ENCODE data around the gene SH3BP4. TPM values are rescaled to one million over a fixed set of nuclear protein-coding genes. Genes with fewer than 3 reads are reported as not detected.

SH3BP4 gene
- polyA plus RNA-seq, 1 experiment: 224 TPM

- Histone ChIP-seq H3K27me3 (ENCODE audit: control insufficient read depth, insufficient read depth, low read length) (no peaks in the 10 kb centered on the region), H3K9me3 (ENCODE audit: control insufficient read depth, insufficient read depth, low read length) (peaks cover 2% of the 10 kb centered on the region; the same call in 1 of the 2 replicates), H3K27ac (ENCODE audit: low read depth, low read length) (peak overlapping the region; percentile 94), H3K4me3 (ENCODE audit: low read depth, low read length) (peak overlapping the region; percentile 67)
- no peak for DNase-seq (ENCODE audit: low read depth, low spot score)
- ChIA-PET POLR2A (interaction anchor here (0.7 to 2.3 kb wide), 6 partner anchors 20 to 318 kb away, joined by 3 to 32 read pairs (median 7); no protein-coding TSS in a partner anchor), CTCF (interaction anchor here (2.7 kb wide), 1 partner anchor 406 kb away, joined by 15 read pairs; no protein-coding TSS in a partner anchor)
- TF ChIP-seq CTCF (IDR thresholded peaks at IDR 0.05; ENCODE audit: low read depth, low read length): no peak
Observed at GRCh38 chr2:234950730-234951663, 820 bp upstream of the SH3BP4 start.

GRCh38 chr2:234952270-234953115, 676 bp downstream of the SH3BP4 start:
- Histone ChIP-seq H3K27me3 (ENCODE audit: control insufficient read depth, insufficient read depth, low read length) (no peaks in the 10 kb centered on the region), H3K9me3 (ENCODE audit: control insufficient read depth, insufficient read depth, low read length) (peaks cover 1% of the 10 kb centered on the region; the same call in 1 of the 2 replicates), H3K4me3 (ENCODE audit: low read depth, low read length) (peak overlapping the region; percentile 96), H3K27ac (ENCODE audit: low read depth, low read length) (peak overlapping the region; percentile 81)
- CTCF ChIA-PET: interaction anchor here (0.7 kb wide), 1 partner anchor 359 kb away, joined by 3 read pairs; no protein-coding TSS in a partner anchor
- DNase-seq (ENCODE audit: low read depth, low spot score): no peak
- POLR2A ChIA-PET: interaction anchor here (0.5 to 1.8 kb wide), 4 partner anchors 29 to 320 kb away, joined by 3 to 7 read pairs (median 5); no protein-coding TSS in a partner anchor
- TF ChIP-seq CTCF (IDR thresholded peaks at IDR 0.05; ENCODE audit: low read depth, low read length): no peak

GRCh38 chr2:234953116-234954031, 1.6 kb downstream of the SH3BP4 start:
- DNase-seq (ENCODE audit: low read depth, low spot score): no peak

More at GRCh38 chr2:234953116-234954031, 1.6 kb downstream of the SH3BP4 start:
- H3K27me3 ChIP-seq (ENCODE audit: control insufficient read depth, insufficient read depth, low read length): no peaks in the 10 kb centered on the region
- no peaks in the 10 kb centered on the region; the same call in 1 of the 2 replicates for H3K9me3 ChIP-seq (ENCODE audit: control insufficient read depth, insufficient read depth, low read length)
- POLR2A ChIA-PET: no interaction called here
- H3K4me3 ChIP-seq (ENCODE audit: low read depth, low read length): peak overlapping the region; percentile 96
- CTCF ChIA-PET: interaction anchor here (0.7 to 2.3 kb wide), 3 partner anchors 359 to 408 kb away, joined by 3 to 7 read pairs (median 3); no protein-coding TSS in a partner anchor
- H3K27ac ChIP-seq (ENCODE audit: low read depth, low read length): peak overlapping the region; percentile 81
- no peak for TF ChIP-seq CTCF (IDR thresholded peaks at IDR 0.05; ENCODE audit: low read depth, low read length)
